HG02623 (cell line): ENCODE data around the gene CHD2.
A peak's percentile ranks its signal among the peaks of the same experiment; 100 is the strongest.
"Not testable (repeated sequence)": the region's sequence is repeated elsewhere in the genome, so short reads cannot be mapped to it uniquely, and the experiment has no call there.

Experiments
- ATAC-seq: cut with Tn5 transposase; IDR thresholded peaks from one replicate; pipeline ENCODE4 v1.9.1; 2021; ENCODE audit warnings: moderate library complexity; ENCODE audit not compliant: unreplicated experiment

Gene CHD2

GRCh38 chr15:92904722-92905571 lies 4.8 kb downstream of the CHD2 start:
- ATAC-seq = no peak

DNA sequence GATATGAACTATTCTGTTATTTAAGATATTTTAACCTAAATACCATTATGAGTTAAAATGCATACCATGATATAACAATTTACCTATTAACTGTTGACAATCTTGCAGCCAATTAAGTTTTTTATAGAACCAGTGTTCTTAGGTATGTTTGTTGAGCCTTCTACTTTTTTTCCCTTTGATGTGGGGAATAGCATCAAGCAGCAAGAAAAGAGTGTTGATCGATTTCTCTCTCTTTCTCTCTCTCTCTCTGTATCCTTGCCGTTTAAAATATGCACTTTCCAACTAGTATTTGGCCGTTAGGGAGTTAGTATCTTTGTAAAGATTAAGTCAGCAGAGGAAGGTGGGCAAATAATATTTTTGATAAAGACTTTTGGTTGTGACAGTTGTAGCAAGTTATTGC lies 5.9 kb downstream of the CHD2 start:
- no peak for ATAC-seq

- ATAC-seq = peak; percentile 27
Measured at GRCh38 chr15:92906563-92907081, 6.5 kb downstream of the CHD2 start.

DNA sequence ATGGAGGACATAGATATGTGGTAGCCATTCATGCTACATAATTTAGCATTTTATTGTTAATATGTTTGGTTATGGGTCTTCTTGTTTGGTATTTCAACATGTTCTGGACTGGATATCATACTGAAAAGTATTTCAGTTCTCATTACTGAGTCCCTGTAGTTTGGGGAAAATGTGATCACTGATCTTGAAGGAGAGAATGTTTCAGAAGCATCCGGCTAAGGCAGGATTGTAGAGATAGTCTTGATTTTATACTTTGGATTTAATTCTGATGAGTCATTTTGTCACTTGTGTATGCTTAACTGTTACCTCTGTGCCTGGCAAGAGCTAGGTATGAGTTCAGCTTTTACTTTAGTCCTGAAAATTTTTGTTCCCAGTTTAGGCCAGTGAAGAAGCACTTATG lies 7.1 kb downstream of the CHD2 start:
- no peak for ATAC-seq

DNA sequence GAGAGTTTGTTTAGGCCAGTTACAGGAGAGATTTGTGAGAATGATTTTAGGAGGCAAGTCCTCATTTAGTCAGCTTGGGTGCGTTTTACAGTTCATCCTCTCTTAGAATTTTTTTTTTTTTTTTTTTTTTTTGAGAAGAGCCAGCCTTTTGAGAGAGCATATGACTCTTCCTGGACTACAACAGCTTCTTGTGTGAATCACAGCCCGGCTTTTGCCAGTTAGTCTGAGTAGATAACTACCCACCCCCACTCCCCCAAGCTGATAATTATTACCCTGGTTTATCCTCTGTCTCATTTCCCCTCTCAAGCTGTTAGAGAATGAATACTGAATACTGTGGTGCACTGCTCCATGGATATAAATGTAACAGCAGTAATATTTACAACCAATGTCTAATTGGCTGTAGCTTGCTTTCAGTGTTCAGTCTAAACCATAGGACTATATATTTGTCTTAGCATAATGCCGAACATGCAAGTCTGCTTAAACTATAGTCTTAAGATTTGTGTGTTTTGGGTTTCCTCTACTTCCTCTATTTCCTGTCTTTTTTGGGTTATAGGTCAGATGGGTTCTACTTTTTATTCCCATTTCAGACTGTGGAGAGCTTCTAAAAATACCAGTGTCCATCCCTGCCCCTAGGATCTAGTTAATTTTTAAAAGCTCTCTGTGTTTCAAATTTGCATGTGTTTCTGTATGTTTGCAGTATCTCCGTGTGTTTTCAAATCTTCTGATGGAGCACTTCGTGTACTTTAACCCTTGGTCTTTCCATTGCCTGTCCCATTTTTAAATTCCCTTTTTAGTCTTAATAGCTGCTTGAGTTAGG lies 8.0 kb downstream of the CHD2 start:
- ATAC-seq = no peak

DNA sequence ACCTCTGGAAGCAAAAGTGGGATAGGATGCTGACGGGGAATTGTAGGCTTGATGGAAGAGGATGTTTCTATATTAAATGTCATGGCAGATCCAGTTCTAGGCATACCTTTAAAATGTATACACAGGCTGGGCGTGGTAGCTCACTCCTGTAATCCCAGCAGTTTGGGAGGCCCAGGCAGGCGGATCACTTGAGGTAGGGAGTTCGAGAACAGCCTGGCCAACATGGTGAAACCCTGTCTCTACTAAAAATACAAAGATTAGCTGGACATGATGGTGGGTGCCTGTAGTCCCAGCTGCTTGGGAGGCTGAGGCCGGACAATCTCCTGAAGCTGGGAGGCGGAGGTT lies 8.6 kb downstream of the CHD2 start:
- ATAC-seq = no peak

DNA sequence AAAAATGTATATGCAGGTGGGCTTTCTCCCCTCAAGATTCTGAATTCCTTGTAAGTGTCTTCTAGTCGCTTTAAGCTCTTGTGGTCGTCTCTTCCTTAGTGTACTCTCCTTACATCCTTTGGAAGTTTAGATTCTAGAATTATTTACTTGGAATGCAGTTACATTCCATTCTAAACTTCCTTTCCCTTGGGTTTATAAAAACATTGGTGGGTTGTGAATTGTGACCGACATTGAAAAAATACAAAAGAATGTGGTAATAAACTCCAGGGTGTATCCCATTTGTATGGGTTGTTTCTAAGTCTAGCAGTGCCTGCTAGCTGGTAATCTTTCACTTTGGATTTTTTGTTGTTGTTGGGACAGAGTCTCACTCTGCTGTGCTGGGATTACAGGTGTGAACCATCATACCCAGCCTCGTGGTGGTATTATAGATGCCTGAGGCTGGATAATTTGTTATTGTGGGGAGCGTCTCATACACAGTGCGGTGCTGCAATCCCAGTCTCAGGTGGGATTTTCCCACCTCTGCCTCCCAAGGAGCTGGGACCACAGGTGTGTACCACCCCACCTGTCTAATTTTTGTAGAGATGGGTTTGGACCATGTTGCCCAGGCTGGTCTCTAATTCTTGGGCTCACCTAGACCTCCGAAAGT lies 9.1 kb downstream of the CHD2 start:
- no peak for ATAC-seq

GRCh38 chr15:92910451-92910850 lies 10.3 kb downstream of the CHD2 start:
- ATAC-seq = no peak

DNA sequence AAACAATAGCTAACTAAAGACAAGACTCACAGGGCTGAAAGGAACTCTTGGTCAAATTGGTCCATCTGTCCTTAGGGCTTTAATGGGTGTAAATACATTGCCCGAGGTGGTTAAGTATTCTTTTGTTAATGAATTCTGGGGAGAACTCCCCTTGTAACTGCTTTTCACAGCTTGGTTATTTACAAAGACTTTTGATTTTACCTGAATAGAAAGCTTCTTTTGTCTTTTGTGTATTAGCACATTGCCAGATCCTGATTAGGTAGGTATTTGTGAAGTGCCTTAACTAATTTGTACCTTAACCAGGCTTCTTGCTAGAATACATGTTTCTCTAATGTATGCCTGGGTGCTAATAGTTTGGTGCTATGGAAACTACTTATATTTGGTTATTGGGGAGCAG lies 14.0 kb downstream of the CHD2 start:
- ATAC-seq = no peak

DNA sequence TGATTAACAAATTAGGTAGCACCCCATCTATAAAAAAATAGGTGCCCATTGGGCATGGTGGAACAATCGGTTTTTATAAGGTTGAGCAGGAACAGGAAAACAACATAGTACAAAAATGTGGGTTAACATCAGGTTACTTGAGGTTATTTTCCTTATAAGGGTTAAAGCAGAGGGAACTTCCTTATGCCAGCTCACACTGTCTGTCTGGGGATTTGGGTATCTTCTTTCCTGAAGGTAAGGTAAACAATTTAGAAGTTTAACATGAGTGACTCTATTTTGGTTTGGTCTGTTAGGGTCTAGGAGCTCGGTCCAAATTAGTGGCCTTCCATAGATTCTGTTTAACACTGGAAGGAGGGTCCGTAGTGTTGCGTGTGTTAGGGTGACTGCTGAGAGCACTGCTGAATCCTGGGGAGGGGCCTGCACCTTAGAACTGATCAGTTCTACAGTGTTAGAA lies 14.7 kb downstream of the CHD2 start:
- no peak for ATAC-seq

- no peak for ATAC-seq
Measured at GRCh38 chr15:92915766-92916435, 15.8 kb downstream of the CHD2 start.

GRCh38 chr15:92917598-92918407 lies 17.7 kb downstream of the CHD2 start:
- peak; percentile 26 for ATAC-seq

- ATAC-seq = not testable (repeated sequence)
Measured at GRCh38 chr15:92918881-92919280, 18.8 kb downstream of the CHD2 start.

DNA sequence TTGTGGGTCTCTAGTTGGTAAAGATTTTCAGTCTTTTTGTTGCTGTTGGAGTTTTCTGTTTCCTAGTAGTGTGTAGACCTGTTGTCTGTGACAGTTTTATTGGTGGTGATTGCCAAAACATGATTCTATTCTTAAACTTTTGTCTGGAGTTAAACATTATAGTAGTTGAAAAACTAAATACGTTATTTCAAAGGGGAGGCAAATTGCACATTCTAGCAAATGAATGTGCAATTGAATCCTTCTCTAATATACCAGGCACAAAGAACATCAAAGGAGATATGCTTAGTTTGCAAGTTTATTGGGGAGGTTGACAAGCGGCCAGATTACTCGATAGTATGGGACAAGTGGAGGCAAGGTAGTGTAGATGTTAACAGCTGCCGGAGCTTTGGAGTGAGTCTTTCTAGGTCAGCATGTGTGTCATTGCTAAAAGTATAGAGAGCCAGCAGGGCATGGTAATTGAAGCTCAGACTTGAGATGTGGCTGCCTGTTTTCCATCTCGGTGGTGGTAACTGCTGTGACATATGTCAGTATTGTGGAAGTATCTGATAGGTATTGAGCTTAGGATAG lies 20.6 kb downstream of the CHD2 start:
- ATAC-seq = no peak

- peak; percentile 34 for ATAC-seq
Measured at GRCh38 chr15:92921215-92922131, 21.3 kb downstream of the CHD2 start.

- peak; percentile 64 for ATAC-seq
Measured at GRCh38 chr15:92922418-92923002, 22.4 kb downstream of the CHD2 start.

- ATAC-seq = no peak
Measured at GRCh38 chr15:92924216-92924615, 24.1 kb downstream of the CHD2 start.

- ATAC-seq = no peak
Measured at GRCh38 chr15:92925454-92925853, 25.3 kb downstream of the CHD2 start.
